ENCODE results near the gene SPART.

DNA sequence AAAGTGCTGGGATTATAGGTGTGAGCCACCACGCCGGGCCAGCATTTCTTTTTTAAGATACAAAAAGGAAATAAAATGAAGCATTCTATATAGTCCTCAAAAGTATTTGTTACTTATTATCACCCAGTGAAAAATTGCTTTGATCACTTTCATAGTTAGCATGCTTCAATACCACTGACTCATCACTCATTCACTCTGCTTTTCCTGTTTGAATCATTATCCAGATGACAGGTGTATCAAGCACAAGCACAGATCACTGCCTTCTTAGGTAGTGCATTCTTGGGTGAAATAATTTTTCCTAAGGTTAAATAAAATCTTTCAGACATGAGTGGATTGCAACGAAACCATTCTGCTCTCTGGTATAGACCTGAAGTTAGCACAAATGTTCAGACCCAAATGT lies 35.8 kb upstream of the SPART start:
- TF ChIP-seq CTBP1 (IDR thresholded peaks at IDR 0.05; ENCODE audit: borderline replicate concordance): no peak
- no peak for TF ChIP-seq SP1 (IDR thresholded peaks at IDR 0.05)
- no peak for TF ChIP-seq NFRKB (IDR thresholded peaks at IDR 0.05)
- TF ChIP-seq FOXK2 (IDR thresholded peaks at IDR 0.05): no peak
- no peak for TF ChIP-seq L3MBTL2 (conservative IDR thresholded peaks at IDR 0.05)
- TF ChIP-seq TARDBP (IDR thresholded peaks at IDR 0.05): no peak
- TF ChIP-seq BHLHE40 (IDR thresholded peaks at IDR 0.05; ENCODE audit: borderline replicate concordance): no peak
